IPS-18a (cell line): Measurements from ENCODE around the gene PGPEP1.

Experiments used
- H3K27ac ChIP-seq: one replicate; pipeline ENCODE4 v1.5.1; 2013; ENCODE audit warnings: low read length
- H3K27me3 ChIP-seq: one replicate; pipeline ENCODE4 v1.6.1; 2013; ENCODE audit warnings: mild to moderate bottlenecking, low read length; ENCODE audit not compliant: control insufficient read depth, insufficient read depth
- H3K36me3 ChIP-seq: one replicate; pipeline ENCODE4 v1.6.1; 2013; ENCODE audit warnings: low read depth, low read length; ENCODE audit not compliant: control insufficient read depth
- H3K4me1 ChIP-seq: one replicate; pipeline ENCODE4 v1.6.1; 2013; ENCODE audit warnings: low read depth, low read length; ENCODE audit not compliant: control insufficient read depth
- H3K4me3 ChIP-seq: one replicate; pipeline ENCODE4 v1.5.1; 2013; ENCODE audit warnings: low read length
- H3K9ac ChIP-seq: one replicate; pipeline ENCODE4 v1.6.1; 2013; ENCODE audit warnings: mild to moderate bottlenecking, low read length, moderate library complexity
- H3K9me3 ChIP-seq: one replicate; pipeline ENCODE4 v1.6.1; 2013; ENCODE audit warnings: low read depth, low read length; ENCODE audit not compliant: control insufficient read depth

PGPEP1 gene

GRCh38 chr19:18340190-18340989 is at the start of gene PGPEP1:
TSS of gene PGPEP1 (plus strand) at chr19:18340598. CDS start at chr19:18340682, 84 bp downstream.
- Histone ChIP-seq H3K27ac (no peak within 1 kb of the TSS), H3K36me3 (no peaks in the 10 kb centered on the region), H3K9ac (peak within 1 kb of the TSS; percentile 62)

GRCh38 chr19:18291019-18291524 is 49.3 kb upstream of the PGPEP1 start:
- Histone ChIP-seq H3K9me3 (no peaks in the 10 kb centered on the region), H3K4me1 (peaks cover 16% of the 10 kb centered on the region), H3K36me3 (no peaks in the 10 kb centered on the region), H3K27ac (no peak overlapping the region), H3K4me3 (peak overlapping the region; percentile 82), H3K9ac (no peak overlapping the region), H3K27me3 (peaks cover 9% of the 10 kb centered on the region)

More at GRCh38 chr19:18340190-18340989, at the start of gene PGPEP1:
- Histone ChIP-seq H3K9me3 (no peaks in the 10 kb centered on the region), H3K27me3 (no peaks in the 10 kb centered on the region), H3K4me3 (peak within 1 kb of the TSS; percentile 79), H3K4me1 (peaks cover 16% of the 10 kb centered on the region)

- H3K36me3 ChIP-seq = no peaks in the 10 kb centered on the region
- peak overlapping the region; percentile 12 for H3K27ac ChIP-seq
- H3K4me3 ChIP-seq = peak overlapping the region; percentile 82
- H3K9me3 ChIP-seq = no peaks in the 10 kb centered on the region
- H3K27me3 ChIP-seq = peaks cover 4% of the 10 kb centered on the region
- H3K4me1 ChIP-seq = peaks cover 16% of the 10 kb centered on the region
- H3K9ac ChIP-seq = peak overlapping the region; percentile 47
Observed at GRCh38 chr19:18291590-18292461, 48.6 kb upstream of the PGPEP1 start.

- no peaks in the 10 kb centered on the region for H3K27me3 ChIP-seq
- peak overlapping the region; percentile 47 for H3K9ac ChIP-seq
- peak overlapping the region; percentile 12 for H3K27ac ChIP-seq
- no peaks in the 10 kb centered on the region for H3K9me3 ChIP-seq
- H3K4me1 ChIP-seq = peaks cover 16% of the 10 kb centered on the region
- no peaks in the 10 kb centered on the region for H3K36me3 ChIP-seq
- H3K4me3 ChIP-seq = peak overlapping the region; percentile 82
Observed at GRCh38 chr19:18292462-18292809, 48.0 kb upstream of the PGPEP1 start.

GRCh38 chr19:18292810-18293641 is 47.4 kb upstream of the PGPEP1 start:
- Histone ChIP-seq H3K4me1 (peaks cover 12% of the 10 kb centered on the region), H3K4me3 (peak overlapping the region; percentile 82), H3K9ac (peak overlapping the region; percentile 47), H3K27ac (peak overlapping the region; percentile 13), H3K27me3 (no peaks in the 10 kb centered on the region), H3K36me3 (no peaks in the 10 kb centered on the region), H3K9me3 (no peaks in the 10 kb centered on the region)

GRCh38 chr19:18293642-18294466 is 46.5 kb upstream of the PGPEP1 start:
- Histone ChIP-seq H3K9me3 (no peaks in the 10 kb centered on the region), H3K4me3 (peak overlapping the region; percentile 82), H3K27ac (peak overlapping the region; percentile 13), H3K36me3 (no peaks in the 10 kb centered on the region), H3K9ac (peak overlapping the region; percentile 17), H3K4me1 (peaks cover 7% of the 10 kb centered on the region), H3K27me3 (no peaks in the 10 kb centered on the region)

GRCh38 chr19:18294467-18294864 is 45.9 kb upstream of the PGPEP1 start:
- H3K27me3 ChIP-seq = no peaks in the 10 kb centered on the region
- no peak overlapping the region for H3K4me3 ChIP-seq
- H3K4me1 ChIP-seq = peaks cover 7% of the 10 kb centered on the region
- no peak overlapping the region for H3K9ac ChIP-seq
- no peak overlapping the region for H3K27ac ChIP-seq
- H3K9me3 ChIP-seq = no peaks in the 10 kb centered on the region
- no peaks in the 10 kb centered on the region for H3K36me3 ChIP-seq

- H3K9ac ChIP-seq = no peak overlapping the region
- no peaks in the 10 kb centered on the region for H3K27me3 ChIP-seq
- H3K9me3 ChIP-seq = no peaks in the 10 kb centered on the region
- H3K27ac ChIP-seq = no peak overlapping the region
- no peaks in the 10 kb centered on the region for H3K36me3 ChIP-seq
- H3K4me3 ChIP-seq = no peak overlapping the region
- peaks cover 7% of the 10 kb centered on the region for H3K4me1 ChIP-seq
Observed at GRCh38 chr19:18295034-18295451, 45.4 kb upstream of the PGPEP1 start.

- no peaks in the 10 kb centered on the region for H3K27me3 ChIP-seq
- H3K9me3 ChIP-seq = no peaks in the 10 kb centered on the region
- H3K36me3 ChIP-seq = no peaks in the 10 kb centered on the region
- no peak overlapping the region for H3K27ac ChIP-seq
- H3K9ac ChIP-seq = no peak overlapping the region
- peaks cover 7% of the 10 kb centered on the region for H3K4me1 ChIP-seq
- no peak overlapping the region for H3K4me3 ChIP-seq
Observed at GRCh38 chr19:18297308-18297707, 43.1 kb upstream of the PGPEP1 start.

GRCh38 chr19:18298601-18299000 is 41.8 kb upstream of the PGPEP1 start:
- H3K27ac ChIP-seq = no peak overlapping the region

More at GRCh38 chr19:18298601-18299000, 41.8 kb upstream of the PGPEP1 start:
- Histone ChIP-seq H3K4me3 (no peak overlapping the region), H3K27me3 (no peaks in the 10 kb centered on the region), H3K36me3 (no peaks in the 10 kb centered on the region), H3K9me3 (no peaks in the 10 kb centered on the region), H3K9ac (no peak overlapping the region), H3K4me1 (no peaks in the 10 kb centered on the region)
